Upper lobe of left lung (tissue), 6 donors: Measurements from ENCODE around the gene KNL1. TPM values are rescaled to one million over a fixed set of nuclear protein-coding genes. Genes with fewer than 3 reads are reported as not detected.

ENCODE experiments used
- ATAC-seq, 2 donors: fragments of 200-7000 bp; cut with Tn5 transposase; one replicate each; pipeline ENCODE4 v1.9.1; 2022; ENCODE audit warnings: mild to moderate bottlenecking in 2 of 2, moderate library complexity in 2 of 2; ENCODE audit not compliant: low FRiP score in 2 of 2
- DNase-seq, 2 donors: peaks; one replicate each; pipeline ENCODE4 v3.0.0-alpha.2; 2019 to 2020
- H3K27ac ChIP-seq, 4 donors: fragments of 200-600 bp; sonication (generic); one replicate each; pipeline ENCODE4 v1.5.1; 2016 to 2019
- H3K27me3 ChIP-seq, 4 donors: fragments of 200-600 bp; sonication (generic); one replicate each; pipeline ENCODE4 v1.5.1; 2017 to 2019
- H3K36me3 ChIP-seq, 4 donors: fragments of 200-600 bp; sonication (generic); one replicate each; pipeline ENCODE4 v1.5.1; 2016 to 2019
- H3K4me1 ChIP-seq, 4 donors: fragments of 200-600 bp; sonication (generic); one replicate each; pipeline ENCODE4 v1.5.1; 2018 to 2019
- H3K4me3 ChIP-seq, 4 donors: fragments of 200-600 bp; sonication (generic); one replicate each; pipeline ENCODE4 v1.5.1; 2017 to 2019; ENCODE audit warnings: mild to moderate bottlenecking in 2 of 4, moderate library complexity in 1 of 4
- H3K9me3 ChIP-seq, 4 donors: fragments of 200-600 bp; sonication (generic); one replicate each; pipeline ENCODE4 v1.5.1; 2018 to 2019
- CTCF ChIP-seq, 6 experiments: fragments of 450-650 bp in 4 of 6; fragments of 200-600 bp in 2 of 6; sonication (generic) in 2 of 6; IDR thresholded peaks; one replicate each; pipeline ENCODE4 v1.5.1; 2016 to 2019; ENCODE audit warnings: antibody characterized with exemption in 6 of 6
- EP300 ChIP-seq, 4 donors: sonication (generic); formaldehyde crosslinking; IDR thresholded peaks; one replicate each; pipeline ENCODE4 v1.5.1; 2017; ENCODE audit warnings: antibody characterized with exemption in 4 of 4, control low read depth in 2 of 4
- POLR2A ChIP-seq, 4 donors: fragments of 450-650 bp; IDR thresholded peaks; one replicate each; pipeline ENCODE4 v1.5.1; 2016 to 2017; ENCODE audit warnings: antibody characterized with exemption in 4 of 4, mild to moderate bottlenecking in 2 of 4
- POLR2AphosphoS5 ChIP-seq, 2 donors: sonication (generic); formaldehyde crosslinking; IDR thresholded peaks; one replicate each; pipeline ENCODE4 v1.5.1; 2017; ENCODE audit warnings: antibody characterized with exemption in 2 of 2
- WGBS, 2 donors: methylation state at CpG; one replicate each; pipeline ENCODE4 v1.1.5; 2017 to 2018; 5-methylcytosine and 5-hydroxymethylcytosine counted together
- small RNA-seq, 4 donors: library from RNA; depleted of rRNA; stranded (forward); fragments of <200 nt; gene quantifications; one replicate each; pipeline ENCODE3, GENCODE V24; 2016
- total RNA-seq, 6 donors: library from RNA; depleted of rRNA in 4 of 6; stranded (reverse); fragments of >200 nt in 4 of 6; gene quantifications; one replicate each; pipeline versions ENCODE4 v1.1.0 to v1.2.1, GENCODE V29; 2016 to 2021
- donor health status: DM: no; HTN: no; CAD: no; lungs with moderate emphysema.
- donor health status: DM: no; HTN: yes; CAD: no; lungs with severe emphysema.

Gene KNL1
- total RNA-seq, 6 donors from 2014 or later: under 0.01 to 2.4 (median 1.3) TPM

GRCh38 chr15:40696228-40696627, 102.2 kb downstream of the KNL1 start:
- no peak for TF ChIP-seq EP300 (IDR thresholded peaks at IDR 0.05)
- no peak for TF ChIP-seq POLR2AphosphoS5 (IDR thresholded peaks at IDR 0.05)
- TF ChIP-seq POLR2A (IDR thresholded peaks at IDR 0.05): no peak
- TF ChIP-seq CTCF (IDR thresholded peaks at IDR 0.05): no peak
- Histone ChIP-seq H3K36me3 (peaks cover 0 to 6% (median 0%) of the 10 kb centered on the region in 4 donors), H3K4me1 (peaks cover 16 to 24% (median 19%) of the 10 kb centered on the region in 4 donors), H3K27me3 (no peaks in the 10 kb centered on the region), H3K27ac (no peak overlapping the region), H3K9me3 (no peaks in the 10 kb centered on the region), H3K4me3 (no peak overlapping the region)
- WGBS, 2 donors: 80 to 81% methylated on average over 11 of the region's 11 CpGs
- ATAC-seq: no peak
- DNase-seq: no peak

GRCh38 chr15:40697916-40698315, 103.9 kb downstream of the KNL1 start:
- no peaks in the 10 kb centered on the region for H3K9me3 ChIP-seq
- TF ChIP-seq POLR2AphosphoS5 (IDR thresholded peaks at IDR 0.05): no peak
- TF ChIP-seq EP300 (IDR thresholded peaks at IDR 0.05): no peak
- TF ChIP-seq CTCF (IDR thresholded peaks at IDR 0.05): no peak
- no peak for TF ChIP-seq POLR2A (IDR thresholded peaks at IDR 0.05)
- DNase-seq: no peak
- ATAC-seq: no peak
- no peak overlapping the region for H3K4me3 ChIP-seq
- no peaks in the 10 kb centered on the region for H3K36me3 ChIP-seq
- H3K27ac ChIP-seq: no peak overlapping the region
- 91 to 94% methylated on average over 7 of the region's 7 CpGs for WGBS, 2 donors
- H3K27me3 ChIP-seq: no peaks in the 10 kb centered on the region
- peaks cover 16 to 24% (median 19%) of the 10 kb centered on the region in 4 donors for H3K4me1 ChIP-seq

GRCh38 chr15:40702077-40702476, 108.0 kb downstream of the KNL1 start:
- Histone ChIP-seq H3K4me3 (no peak overlapping the region), H3K4me1 (no peaks in the 10 kb centered on the region), H3K36me3 (no peaks in the 10 kb centered on the region), H3K27ac (no peak overlapping the region), H3K9me3 (no peaks in the 10 kb centered on the region), H3K27me3 (no peaks in the 10 kb centered on the region)
- no peak for ATAC-seq
- DNase-seq: no peak
- TF ChIP-seq CTCF (IDR thresholded peaks at IDR 0.05) (peak in 2 of 6 experiments; percentile 9 to 18), EP300 (IDR thresholded peaks at IDR 0.05) (no peak), POLR2A (IDR thresholded peaks at IDR 0.05) (no peak)
- 93 to 94% methylated on average over 7 of the region's 7 CpGs for WGBS, 2 donors

- Histone ChIP-seq H3K27ac (no peak overlapping the region), H3K9me3 (no peaks in the 10 kb centered on the region), H3K4me3 (no peak overlapping the region), H3K36me3 (no peaks in the 10 kb centered on the region), H3K4me1 (no peaks in the 10 kb centered on the region), H3K27me3 (no peaks in the 10 kb centered on the region)
- no peak for TF ChIP-seq POLR2AphosphoS5 (IDR thresholded peaks at IDR 0.05)
- no peak for TF ChIP-seq POLR2A (IDR thresholded peaks at IDR 0.05)
- TF ChIP-seq CTCF (IDR thresholded peaks at IDR 0.05): no peak
- TF ChIP-seq EP300 (IDR thresholded peaks at IDR 0.05): no peak
- no peak for DNase-seq
- 82 to 89% methylated on average over 2 of the region's 2 CpGs for WGBS, 2 donors
- no peak for ATAC-seq
Observed at GRCh38 chr15:40706121-40706520, 112.1 kb downstream of the KNL1 start.

Small RNA genes within 50 kb of the gene (small RNA-seq; reads per million reads assigned to genes)
- gene RF00017: 0 reads per million in 4 donors
- gene RN7SL376P: 0 reads per million in 4 donors

Other genes with a start within 250 kb of the KNL1 start
- gene PHGR1, start 243.2 kb upstream of the KNL1 start, total RNA-seq: under 1 TPM in 1 of 6 donors, not detected in 5; 0.67 TPM
- 1 to 10 TPM in 2 of 6 donors, under 1 TPM in 4; under 0.01 to 3.5 (median 0.13) TPM for gene DISP2, start 236.0 kb upstream of the KNL1 start, total RNA-seq
- 10 to 100 TPM; 10.6 to 27.6 (median 17.3) TPM for gene KNSTRN, start 211.5 kb upstream of the KNL1 start, total RNA-seq
- 100 to 1,000 TPM in 2 of 6 donors, 10 to 100 TPM in 4; 68.1 to 112 (median 94.5) TPM for gene IVD, start 188.5 kb upstream of the KNL1 start, total RNA-seq
- gene BAHD1, start 153.3 kb upstream of the KNL1 start, total RNA-seq: 10 to 100 TPM; 21.0 to 36.9 (median 28.5) TPM
- 10 to 100 TPM in 5 of 6 donors, 1 to 10 TPM in 1; 3.1 to 20.6 (median 14.6) TPM for gene CHST14, start 123.3 kb upstream of the KNL1 start, total RNA-seq
- gene CCDC32, start 29.2 kb upstream of the KNL1 start, total RNA-seq: 10 to 100 TPM; 17.1 to 56.9 (median 24.1) TPM
- gene RPUSD2, start 24.9 kb upstream of the KNL1 start, total RNA-seq: 10 to 100 TPM in 2 of 6 donors, 1 to 10 TPM in 4; 3.1 to 11.6 (median 7.8) TPM
- gene RAD51, start 100.9 kb downstream of the KNL1 start, total RNA-seq: 1 to 10 TPM in 5 of 6 donors, not detected in 1; 1.0 to 3.4 (median 2.1) TPM
- 100 to 1,000 TPM in 4 of 6 donors, 10 to 100 TPM in 2; 57.3 to 123 (median 105) TPM for gene RMDN3, start 161.0 kb downstream of the KNL1 start, total RNA-seq
- 100 to 1,000 TPM in 4 of 6 donors, 10 to 100 TPM in 2; 84.9 to 206 (median 105) TPM for gene GCHFR, start 169.8 kb downstream of the KNL1 start, total RNA-seq
- gene C15orf62, start 175.7 kb downstream of the KNL1 start, total RNA-seq: 1 to 10 TPM in 5 of 6 donors, under 1 TPM in 1; 0.81 to 4.2 (median 1.4) TPM
- 100 to 1,000 TPM in 1 of 6 donors, 10 to 100 TPM in 5; 19.4 to 104 (median 32.5) TPM for gene ZFYVE19, start 212.8 kb downstream of the KNL1 start, total RNA-seq
- 10 to 100 TPM; 15.4 to 51.3 (median 30.0) TPM for gene DNAJC17, start 213.2 kb downstream of the KNL1 start, total RNA-seq
- 1 to 10 TPM in 1 of 6 donors, under 1 TPM in 1, not detected in 4; 0.34 to 3.3 TPM for gene PPP1R14D, start 234.5 kb downstream of the KNL1 start, total RNA-seq
- gene SPINT1, start 249.8 kb downstream of the KNL1 start, total RNA-seq: 100 to 1,000 TPM in 5 of 6 donors, 10 to 100 TPM in 1; 99.3 to 252 (median 163) TPM